H4 (cell line): ENCODE results near the gene SMU1. TPM values are rescaled to one million over a fixed set of nuclear protein-coding genes. Genes with fewer than 3 reads are reported as not detected.
A peak's percentile ranks its signal among the peaks of the same experiment; 100 is the strongest.

Experiments used
- DNase-seq: peaks from one replicate; pipeline ENCODE4 v3.0.0-alpha.2; 2015; ENCODE audit warnings: low spot score
- total RNA-seq: library from RNA; depleted of rRNA; stranded (reverse); fragments of >200 nt; shearing (Covaris generic); gene quantifications from 2 replicates; pipeline ENCODE4 v1.2.3, GENCODE V29; 2014

SMU1 gene
- total RNA-seq, 1 experiment from 2014 or later: 32.0 TPM

DNA sequence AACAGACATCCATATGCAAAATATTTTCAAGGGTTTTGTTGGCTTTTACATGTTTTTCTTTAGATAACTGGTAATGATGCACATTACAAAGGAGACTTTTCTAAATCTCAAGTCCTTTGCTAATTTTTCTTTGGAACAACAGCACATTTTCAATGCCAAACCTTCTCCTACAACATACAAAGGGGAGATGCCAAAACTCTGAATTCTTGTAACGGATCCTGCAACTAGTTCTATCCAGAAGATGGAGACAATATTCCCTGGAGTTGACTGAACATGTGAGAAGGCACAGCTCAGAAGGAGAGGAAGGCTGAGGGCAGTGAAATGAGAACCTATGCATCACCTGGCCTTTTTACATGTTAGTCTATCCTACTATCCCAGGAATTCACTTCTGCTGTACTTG, 30.4 kb downstream of the SMU1 start:
- DNase-seq: no peak

DNA sequence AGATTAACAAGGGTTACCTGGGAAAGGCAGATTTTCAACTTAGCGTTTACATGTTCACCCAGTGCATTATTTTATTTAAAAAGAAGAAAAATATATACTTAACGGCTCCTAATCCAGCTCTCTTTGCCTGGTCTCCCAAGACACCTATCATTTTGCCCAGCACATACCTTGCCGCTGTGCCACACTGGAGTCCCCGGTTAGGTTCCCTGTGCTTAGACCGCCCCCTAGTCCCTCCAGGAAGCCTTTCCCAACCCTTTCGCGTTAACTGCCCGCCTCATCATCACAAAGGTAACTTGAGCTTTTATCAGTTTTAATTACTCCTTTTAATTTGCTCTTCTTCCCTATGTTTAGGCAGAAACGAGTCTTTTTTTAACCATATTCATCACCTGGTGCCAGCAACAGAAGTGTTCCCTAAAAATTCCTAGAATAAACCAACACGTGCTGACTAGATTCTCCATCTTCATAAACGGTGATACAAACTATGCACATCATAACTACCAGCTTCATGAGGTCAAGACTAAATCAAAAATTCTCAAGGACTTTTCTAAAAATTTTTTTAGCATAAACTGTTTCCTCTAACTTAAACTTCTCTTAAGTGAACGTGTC, 31.7 kb downstream of the SMU1 start:
- peak; percentile 13 for DNase-seq

DNA sequence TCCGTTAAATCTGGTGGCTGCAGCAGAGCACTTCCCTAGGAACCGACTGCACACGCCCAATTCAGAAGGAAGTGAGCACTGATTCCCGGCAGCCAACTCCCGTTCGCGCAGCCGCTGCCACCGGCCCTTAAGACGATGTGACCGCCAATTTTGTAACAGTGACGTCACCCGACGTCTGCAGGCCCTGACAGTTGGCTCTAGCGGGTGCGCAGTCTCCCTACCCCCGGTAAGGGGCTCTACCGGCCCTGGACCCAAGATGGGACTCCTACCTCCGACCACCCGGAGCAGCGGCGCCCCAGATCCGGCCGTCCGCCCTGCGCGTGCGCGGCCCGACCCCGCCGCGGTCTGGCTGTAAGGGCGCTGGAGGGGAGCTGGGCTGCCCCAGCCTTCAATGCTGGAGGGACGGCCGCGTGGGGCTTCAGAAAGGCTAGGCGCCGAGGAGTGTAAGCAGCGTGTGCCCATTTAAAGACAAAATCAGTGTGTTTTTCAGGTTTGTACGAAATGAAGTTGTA, 32.3 kb downstream of the SMU1 start:
- DNase-seq: peak; percentile 91

DNA sequence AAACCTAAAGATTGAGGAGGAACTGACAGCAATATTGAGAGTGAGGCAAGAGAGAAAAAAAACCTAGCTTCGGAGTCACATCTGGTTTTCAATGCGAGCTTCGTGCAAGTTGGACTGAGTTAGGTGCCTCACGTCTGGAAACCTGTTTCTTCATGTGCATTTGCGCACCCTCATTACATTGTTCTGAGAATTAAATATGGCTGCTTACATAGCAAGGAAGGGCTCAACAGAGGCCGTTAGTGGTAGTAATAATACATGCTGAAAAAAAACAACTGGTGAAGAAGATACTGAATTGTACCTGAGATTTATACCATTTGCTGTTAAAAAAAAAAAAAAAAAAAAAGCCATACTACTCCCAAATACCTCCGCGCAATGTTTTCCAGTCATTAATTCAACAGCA, 32.8 kb downstream of the SMU1 start:
- no peak for DNase-seq

DNA sequence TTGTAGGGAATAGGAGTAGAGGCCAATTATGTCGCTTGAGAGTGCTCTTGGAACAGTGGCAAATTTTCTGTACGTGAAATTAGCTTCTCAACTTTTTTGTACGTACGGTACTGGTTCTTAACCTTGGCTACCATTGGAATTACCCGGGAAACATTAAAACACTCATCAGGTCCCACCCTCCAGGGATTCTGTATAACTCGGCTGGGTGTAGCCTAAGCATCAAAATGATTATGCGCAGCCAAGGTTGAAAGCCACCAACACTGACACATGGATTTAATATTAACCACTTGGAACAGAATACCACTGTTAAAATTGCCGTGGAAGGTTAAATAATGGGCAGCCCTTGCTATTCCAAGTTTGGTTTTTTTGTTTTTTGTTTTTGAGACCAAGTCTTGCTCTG, 34.0 kb downstream of the SMU1 start:
- no peak for DNase-seq

DNA sequence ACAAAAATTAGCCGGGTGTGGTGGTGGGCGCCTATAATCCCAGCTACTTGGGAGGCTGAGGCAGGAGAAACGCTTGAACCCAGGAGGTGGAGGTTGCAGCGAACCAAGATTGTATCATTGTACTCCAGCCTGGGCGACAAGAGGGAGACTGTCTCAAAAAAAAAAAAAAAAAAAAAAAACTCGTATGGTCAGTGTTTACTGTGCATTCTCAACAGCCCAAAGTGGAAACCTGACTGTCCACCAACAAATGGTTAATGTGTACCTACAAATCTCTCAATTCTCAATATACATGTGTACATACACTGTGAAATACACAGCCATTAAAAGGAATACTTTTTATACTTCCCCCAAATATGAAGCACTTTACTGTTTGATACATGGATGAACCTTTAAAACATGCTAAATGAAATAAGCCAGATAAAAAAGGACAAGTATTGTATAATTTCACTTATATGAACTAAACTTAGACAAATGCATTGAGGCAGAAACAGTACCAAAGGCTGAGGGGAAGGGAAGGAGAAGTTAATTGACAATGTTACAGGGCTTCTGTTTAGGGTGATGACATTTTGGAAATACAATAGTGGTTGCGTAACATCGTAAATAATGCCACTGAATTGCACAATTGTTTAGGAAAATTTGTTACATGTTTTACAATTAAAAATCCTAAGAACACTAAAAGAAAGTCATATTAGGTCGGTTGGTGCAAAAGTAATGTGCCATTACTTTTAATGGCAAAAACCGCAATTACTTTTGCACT, 34.9 kb downstream of the SMU1 start:
- DNase-seq: no peak

DNA sequence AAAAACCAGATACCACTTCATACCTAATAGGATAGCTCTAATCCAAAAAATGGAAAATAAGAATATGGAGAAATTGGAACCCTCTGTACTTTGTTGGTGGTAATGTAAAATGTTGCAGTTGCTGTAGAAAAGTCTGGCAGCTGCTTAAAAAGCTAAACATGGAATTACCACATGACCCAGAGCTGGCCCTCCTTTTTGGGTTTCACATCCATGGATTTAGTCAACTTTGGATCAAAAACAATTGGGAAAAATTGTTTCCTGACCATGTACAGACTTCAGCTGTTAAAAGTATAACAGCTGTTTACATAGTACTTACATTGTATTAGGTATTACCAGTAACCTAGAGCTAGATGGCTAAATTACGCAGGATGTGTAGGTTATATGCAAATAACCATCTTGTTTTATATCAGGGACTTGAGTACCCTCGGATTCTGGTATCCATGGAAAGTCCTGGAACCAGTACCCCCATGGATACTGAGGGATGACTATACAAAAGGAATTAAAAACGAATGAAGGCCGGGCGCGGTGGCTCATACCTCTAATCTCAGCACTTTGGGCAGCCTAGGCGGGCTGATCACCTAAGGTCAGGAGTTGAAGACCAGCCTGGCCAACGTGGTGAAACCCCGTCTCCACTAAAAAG, 35.6 kb downstream of the SMU1 start:
- no peak for DNase-seq

DNA sequence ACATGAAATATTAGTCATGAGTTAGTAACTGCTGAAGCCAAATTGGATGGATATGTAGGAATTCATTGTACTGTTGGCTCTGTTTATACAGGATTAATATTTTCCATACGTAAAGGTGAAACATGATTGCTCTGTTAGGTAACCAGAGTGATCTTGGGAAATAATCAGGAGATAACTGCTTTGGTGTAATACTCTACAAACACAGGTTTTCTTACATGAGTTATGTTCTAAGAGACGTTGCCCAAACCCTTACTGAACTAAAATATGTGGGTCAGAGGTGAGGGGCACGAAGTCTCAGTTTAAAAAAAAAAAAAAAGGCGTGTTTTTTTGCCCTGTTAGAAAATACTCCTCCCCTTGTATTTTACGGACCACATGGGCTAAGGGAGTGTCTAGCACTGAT, 43.6 kb downstream of the SMU1 start:
- DNase-seq: no peak

DNA sequence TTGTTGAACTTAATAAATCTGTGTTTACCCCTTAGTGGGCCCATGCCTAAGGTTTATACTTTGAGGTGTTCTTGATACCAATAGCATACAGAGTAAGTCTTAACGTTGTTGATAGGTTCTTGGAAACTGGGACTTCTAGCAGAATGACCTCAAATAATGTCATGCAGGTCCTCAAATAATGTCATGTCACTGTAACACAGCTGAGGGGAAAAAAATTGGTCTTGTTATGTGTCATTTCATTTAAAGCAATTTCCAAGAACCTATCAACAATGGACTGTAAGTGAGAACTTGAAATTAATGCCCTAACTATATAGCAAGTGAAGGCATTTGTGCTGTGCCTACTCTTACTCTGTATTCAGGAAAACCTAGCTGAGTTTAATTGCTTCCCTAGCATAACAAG, 44.2 kb downstream of the SMU1 start:
- no peak for DNase-seq

DNA sequence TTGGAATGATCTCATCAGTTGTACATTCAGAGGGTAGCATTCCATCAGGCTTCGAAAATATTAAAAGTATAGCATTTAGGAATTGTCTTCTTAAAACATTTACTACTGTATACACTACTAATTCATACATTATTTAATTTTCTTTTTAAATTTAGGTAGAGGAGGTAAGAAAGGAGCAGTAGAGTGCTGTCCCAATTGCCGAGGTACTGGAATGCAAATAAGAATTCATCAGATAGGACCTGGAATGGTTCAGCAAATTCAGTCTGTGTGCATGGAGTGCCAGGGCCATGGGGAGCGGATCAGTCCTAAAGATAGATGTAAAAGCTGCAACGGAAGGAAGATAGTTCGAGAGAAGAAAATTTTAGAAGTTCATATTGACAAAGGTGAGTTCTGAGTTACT, 46.2 kb downstream of the SMU1 start:
- no peak for DNase-seq

DNA sequence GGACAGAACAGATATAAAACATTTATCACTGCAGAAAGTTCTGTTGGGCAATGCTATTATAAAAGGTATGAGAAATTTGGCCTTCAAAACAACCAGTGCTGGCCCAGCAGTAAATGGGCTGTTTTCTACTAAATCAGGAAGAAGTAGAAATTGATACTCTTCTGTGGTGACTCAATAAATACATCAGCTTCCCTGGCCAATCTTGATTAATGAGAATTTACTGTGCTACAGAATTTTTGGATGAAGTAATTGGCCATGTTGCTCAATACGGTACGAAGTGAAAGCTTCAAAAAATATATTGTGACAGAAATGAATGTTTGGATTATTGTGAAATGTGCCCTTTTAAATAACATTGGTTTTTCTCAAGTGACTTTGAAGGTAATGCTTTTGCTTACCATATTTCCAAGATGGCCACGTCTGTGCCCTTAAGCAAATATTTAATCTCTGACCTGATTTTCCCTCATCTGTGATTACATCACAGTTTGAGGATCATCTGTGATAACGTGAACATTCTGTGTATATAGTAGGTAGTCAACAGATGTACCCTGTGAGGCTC, 47.2 kb downstream of the SMU1 start:
- DNase-seq: no peak

DNA sequence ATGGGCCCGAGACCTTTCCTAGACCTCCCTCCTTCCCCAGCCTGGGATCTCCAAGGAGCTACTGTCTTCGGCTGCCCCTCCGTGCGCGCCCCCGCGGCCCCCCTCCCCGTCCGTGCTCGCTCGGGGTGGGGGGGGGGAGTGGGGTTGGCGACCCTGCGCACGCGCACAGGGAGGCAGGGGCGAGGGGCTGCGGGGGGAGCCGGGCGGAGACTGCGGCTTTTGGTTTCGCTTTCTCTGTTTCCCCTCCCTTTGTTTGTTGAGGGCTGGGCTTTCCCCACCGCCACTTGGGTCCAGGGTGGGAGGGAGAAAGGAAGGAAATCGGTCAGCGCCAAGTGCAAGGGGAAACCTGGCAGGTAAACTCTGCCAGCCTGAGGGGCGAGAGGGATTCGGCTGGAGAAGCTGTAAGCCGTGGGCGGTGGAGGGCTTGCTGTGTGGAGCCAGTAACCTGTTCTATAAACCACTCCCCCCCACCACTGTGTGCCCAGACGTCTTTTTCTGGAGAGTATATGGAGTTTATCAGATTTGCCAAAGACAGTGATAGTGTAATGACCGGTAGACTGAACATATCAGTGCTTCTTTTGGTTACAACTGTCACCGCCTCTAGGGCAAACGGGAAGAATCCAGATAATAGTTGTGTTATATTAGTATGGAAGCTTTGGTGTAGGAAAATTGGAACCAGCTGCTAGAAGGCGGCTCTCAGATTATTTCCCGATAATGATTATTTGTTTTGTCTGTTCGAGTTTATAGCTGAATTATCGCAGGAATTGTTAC, 50.7 kb downstream of the SMU1 start:
- DNase-seq: peak; percentile 44

DNA sequence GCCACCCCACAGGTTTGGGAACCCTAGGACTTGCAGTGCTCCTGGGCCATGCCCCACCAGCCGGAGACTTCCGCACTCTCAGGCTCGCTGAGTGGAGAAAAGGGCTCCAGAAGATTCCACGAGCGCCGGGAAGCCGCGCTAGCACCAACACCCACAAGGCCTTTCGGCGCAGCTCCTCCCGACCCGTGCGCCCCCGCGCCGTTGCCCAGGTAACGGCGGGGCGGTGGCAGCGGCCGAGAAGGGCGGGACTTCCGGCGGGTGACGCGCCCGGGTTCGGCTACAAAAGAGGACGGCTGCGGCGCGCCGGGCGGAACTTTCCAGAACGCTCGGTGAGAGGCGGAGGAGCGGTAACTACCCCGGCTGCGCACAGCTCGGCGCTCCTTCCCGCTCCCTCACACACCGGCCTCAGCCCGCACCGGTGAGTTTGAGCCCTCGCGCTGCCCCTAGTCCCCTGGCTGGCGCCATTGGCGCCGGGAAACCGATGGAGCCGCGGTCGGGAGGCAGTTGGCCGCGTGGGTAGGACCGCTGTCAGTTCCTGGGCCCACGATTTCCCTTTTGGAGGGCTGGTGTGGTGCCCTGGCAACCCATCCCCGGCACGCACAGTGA, 51.4 kb downstream of the SMU1 start, which contains the start of gene DNAJA1:
Gene DNAJA1 (plus strand): TSS at position 308 of the 606 bp plus-strand sequence. CDS start 1,212 bp downstream, outside the sequence.
- peak; percentile 87 for DNase-seq

DNA sequence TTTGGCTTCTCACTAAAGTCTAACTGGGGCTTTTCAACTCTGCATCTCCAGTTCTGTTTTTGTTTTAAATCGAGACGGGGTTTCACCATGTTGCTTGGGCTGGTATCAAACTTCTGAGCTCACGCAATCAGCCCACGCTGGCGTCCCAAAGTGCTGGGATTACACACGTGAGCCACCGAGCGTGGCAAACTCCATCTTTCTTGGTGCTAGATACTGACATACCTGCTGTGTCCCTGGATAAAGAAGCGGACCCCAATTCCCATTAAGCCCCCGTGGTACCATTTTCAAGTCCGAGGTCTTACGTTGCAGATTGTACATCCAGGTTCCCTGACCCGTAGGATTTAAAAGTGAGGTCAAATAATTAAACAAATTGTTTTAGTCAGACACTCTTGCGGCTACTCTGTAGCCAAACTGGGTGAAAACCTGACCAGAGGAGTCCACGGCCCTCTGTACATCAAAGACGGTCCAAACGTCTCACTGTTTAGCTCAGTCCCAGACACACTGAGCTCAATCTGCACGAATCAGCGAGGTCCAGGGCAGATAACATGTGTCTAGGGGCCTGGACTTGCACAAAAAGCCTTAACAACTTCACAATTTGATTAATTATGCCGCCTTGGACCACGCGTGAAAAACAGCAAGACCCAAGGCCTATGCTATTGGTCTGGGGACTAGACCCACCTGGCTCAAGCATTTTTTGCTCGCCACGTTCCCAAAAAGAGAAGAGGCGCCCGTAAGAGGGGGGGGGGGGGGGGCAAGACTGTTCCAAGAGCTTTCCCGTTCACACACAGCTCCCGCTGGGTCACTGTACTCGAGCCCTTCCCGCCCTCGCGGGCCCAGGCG, 52.1 kb downstream of the SMU1 start:
- DNase-seq: no peak

DNA sequence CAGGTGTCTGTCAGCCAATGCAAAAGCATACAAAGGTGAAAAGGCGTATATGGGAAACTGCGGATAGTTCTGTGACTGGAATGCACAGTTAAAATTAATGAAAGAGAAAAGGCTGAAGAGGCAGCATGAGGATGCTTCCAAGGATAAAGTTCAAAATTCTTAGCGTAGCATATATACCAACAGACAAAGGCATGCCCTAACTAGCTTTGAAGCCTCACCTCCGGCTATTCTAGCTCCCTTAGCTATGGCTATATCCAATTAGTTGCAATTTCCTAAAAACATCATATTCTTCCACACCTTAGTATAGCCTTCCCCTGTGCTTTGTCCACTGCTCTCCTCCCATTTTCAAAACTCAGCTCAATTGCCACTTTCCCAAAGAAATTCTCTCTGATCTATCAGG, 52.8 kb downstream of the SMU1 start:
- no peak for DNase-seq

DNA sequence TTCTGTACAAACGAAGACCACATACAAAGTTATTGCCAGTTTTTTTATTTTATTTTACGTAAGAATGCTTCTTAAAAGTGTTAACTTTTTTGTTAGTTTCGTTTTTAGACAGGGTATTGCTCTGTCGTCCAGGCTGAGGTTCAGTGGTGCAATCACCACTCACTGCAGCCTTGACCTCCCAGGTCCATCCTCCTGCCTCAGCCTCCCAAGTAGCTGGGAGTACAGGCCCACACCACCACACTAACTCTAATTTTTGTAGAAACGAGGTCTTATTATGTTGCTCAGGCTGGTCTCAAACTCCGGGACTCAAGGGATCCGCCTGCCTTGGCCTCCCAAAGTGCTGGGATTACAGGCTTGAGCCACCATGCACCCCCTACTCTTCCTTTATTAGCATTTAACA, 53.7 kb downstream of the SMU1 start:
- no peak for DNase-seq

DNA sequence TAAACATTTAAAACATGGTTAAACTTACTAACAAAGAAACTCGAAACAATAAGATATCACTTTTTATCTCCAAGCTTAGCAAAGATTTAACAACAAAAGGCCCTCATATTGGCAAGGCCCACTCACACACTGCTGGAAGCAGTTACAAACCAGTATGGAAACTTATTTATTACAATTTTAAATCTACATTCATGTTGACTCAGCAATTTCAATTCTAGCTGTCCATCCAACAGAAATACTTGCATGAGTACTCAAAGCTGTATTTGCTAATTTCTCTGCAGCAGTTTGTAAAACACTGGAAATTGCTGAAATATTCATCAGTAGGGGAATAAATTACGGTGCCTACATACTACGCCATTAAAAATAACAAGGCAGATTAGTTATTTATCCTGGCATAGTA, 54.2 kb downstream of the SMU1 start:
- no peak for DNase-seq

DNA sequence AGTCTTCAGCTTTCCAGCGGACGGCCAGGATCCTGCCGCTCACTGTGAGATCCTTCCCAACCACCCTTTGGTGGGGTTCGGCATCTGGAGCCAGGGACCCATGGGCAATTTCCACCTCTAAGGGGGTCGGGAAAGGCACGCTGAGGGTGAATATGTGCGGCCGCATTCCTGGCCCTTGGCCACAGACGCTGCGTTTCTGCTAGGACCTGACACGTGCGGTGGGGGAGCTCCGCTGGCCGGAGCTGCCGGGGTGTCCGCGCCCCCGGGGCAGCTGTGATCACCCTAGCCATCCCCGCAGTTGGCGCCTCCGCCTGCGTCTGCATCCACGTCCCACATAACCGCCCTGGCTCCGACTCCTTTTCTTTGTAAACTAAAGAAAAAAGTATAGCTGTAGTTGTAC, 56.7 kb downstream of the SMU1 start:
- no peak for DNase-seq

DNA sequence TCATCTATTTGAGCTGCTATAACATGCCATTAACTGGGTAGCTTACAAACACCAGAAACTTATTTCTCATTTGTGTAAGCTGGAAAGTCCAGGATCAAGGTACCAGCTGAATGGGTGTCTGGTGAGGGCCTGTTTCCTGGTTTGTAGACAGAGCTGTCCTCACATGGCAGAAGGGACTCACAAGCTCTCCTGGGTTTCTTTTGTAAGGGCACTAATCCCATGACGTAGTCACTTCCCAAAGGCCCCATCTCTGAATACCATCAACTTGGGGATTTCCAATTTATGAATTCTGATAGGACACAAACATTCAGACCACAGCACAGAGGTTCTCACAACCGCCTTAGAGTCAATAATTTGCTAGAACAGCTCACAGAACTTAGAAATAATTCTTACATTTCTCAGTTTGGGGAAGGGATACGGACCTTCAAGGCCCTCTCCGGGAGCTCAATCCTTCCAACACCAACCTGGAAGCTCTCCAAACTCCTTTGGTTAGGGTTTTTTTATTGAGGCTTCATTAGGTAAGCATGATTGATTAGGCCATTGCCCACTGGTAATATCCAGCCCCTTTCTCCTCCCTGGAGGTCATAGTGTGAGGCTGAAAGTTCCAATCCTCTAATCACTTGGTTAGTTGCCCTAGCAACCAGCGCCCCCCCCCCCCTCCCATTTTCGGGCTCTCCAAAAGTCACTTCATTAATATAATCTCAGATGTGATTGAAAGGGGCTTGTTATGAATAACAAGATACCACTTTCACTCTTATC, 59.0 kb downstream of the SMU1 start:
- no peak for DNase-seq

DNA sequence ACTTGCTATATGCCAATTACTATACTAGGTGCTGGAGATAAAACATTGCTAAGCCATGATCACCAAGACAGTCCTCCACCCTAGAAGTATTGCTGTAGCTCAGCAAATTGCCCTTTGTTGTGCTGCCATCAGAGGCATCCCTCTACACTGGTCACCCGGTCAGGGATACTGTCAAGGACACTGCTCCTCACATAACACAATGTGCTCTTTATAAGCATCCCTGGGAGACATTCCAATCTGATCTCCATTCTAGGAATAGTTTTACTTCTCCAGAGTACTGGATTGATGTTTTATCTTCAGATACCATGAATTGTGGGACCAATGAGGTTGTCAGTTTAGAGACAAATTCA, 61.8 kb downstream of the SMU1 start:
- DNase-seq: no peak
